HG02981 (cell line): ENCODE measurements around the gene IFT74.

ENCODE experiments used
- ATAC-seq: cut with Tn5 transposase; IDR thresholded peaks from one replicate; pipeline ENCODE4 v1.9.1; 2021; ENCODE audit warnings: mild to moderate bottlenecking, moderate library complexity; ENCODE audit not compliant: unreplicated experiment

IFT74 gene

DNA sequence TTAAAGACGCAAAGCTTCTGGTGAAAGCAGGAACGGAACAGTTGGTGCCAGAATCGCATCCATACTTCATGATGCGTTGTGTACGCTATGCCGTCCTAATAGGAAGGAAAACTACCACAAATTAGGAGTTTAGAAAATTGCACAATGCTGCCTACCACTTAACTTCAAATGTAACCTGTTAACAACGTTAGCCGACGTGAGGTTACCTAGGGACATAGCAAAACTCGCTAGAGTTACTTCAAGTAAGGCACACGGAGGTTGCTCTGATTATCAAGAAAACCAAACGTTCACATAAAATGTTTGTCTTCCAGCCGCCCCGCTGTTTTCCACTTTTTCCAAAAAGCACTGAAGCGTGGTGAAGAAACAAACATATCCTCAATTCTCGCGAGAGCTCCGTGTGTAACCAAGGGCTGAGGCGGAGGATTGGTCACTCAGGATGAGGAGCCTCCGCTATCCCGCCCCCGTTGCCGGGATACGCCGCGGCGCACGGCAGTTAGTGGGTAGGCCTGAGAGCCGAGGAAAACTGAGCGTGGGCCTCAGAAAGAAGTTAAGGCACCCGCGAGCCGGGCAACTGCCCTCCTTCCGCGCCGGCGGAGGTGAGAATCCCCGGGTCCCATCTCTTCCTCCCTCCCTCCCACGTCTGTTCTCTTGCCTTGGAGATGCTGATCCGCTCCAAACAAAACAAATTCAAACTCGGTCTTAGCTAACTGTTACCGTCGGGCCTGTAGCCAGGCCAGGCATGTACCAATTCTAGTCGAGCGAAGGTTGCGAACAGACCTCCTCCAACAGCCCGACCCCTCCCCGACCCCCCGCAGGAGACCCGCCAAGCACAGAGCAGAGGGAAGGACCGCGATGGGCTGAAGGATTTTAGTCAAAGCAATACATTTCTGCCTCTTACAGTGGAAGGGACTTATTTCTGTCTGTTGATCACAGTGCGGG lies at the start of gene IFT74:
Gene IFT74 (plus strand): TSS at position 492 of the 939 bp plus-strand sequence. CDS start 5,556 bp downstream, outside the sequence.
- ATAC-seq = peak; percentile 97

DNA sequence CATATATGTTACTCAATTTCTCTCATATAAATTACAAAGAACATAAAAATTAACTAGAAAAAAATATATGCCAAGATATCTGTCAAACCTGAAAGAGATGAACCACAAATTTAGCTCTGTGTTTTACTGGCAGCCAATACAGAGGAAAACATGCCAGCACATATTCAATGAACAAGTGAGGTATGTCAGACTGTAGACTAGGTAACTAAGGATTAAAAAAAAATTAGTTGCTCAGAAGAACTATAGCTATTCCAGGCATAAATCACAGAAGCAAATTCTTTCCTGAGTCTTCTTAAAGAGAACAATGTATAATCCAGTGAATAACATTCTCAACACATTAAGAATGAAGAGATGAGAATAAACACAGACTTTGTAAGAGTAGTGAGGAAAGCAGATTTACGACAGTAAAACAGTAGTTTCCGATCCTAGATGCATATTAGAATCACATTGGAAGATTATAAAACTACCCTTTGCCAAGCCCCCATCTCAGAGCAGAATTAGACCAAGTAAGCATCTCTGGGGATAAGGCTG lies 43.0 kb upstream of the IFT74 start:
- ATAC-seq = no peak

DNA sequence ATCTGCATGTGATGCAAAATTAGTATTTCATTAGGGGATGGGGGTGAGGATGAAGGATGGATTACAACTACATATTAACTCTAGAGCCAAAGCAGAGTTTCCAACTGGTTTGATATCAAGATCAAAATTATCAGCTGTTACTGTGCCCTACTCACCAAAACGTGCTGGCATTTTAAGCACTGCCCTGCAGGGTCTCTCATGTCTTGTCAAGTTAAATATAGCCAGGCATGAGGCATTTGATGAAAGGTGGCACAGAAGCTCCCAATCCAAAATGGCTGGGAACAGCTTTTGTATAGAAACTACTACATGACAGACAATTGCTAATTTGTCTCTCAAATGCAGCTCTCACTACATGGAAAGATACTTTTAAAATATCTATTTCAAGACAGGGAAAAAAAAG lies 36.5 kb upstream of the IFT74 start:
- no peak for ATAC-seq

DNA sequence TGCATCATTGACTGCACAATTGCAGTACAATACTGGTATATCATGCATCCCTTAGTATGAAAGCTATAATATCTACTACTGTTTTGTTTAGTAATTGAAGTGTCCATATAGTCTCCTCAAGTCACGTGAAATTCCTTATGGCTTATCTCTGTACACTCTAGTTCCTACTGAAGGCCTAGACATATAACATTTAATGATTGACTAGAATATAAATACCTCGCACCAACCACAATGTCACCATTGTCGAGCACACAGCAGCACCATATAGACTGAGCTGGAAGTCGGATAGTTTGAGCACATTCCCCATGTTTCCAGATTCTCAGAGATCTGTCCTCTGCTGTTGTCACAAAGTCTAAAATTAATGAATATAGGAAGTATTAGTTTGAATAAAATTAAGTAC lies 30.6 kb upstream of the IFT74 start:
- ATAC-seq = no peak

DNA sequence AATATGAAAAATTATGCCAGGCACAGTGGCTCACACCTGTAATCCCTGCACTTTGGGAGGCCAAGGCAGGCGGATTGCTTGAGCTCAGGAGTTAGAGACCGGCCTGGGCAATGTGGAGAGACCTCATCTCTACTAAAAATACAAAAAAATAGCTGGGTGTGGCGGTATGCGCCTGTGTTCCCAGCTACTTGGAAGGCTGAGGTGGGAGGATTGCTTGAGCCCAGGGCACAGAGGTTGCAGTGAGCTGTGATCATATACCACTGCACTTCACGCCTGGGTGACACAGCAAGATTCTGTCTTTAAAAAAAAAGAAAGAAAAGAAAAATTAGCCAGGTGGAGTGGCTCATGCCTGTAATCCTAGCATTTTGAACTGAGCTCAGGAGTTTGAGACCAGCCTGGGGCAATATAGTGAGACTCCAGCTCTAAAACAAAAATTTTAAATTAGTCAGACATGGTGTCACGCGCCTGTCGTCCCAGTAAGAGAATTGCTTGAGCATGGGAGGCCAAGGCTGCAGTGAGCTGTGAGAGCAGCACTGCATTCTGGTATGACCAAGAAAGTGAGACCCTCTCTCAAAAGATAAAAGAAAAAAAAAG lies 27.2 kb upstream of the IFT74 start:
- no peak for ATAC-seq

DNA sequence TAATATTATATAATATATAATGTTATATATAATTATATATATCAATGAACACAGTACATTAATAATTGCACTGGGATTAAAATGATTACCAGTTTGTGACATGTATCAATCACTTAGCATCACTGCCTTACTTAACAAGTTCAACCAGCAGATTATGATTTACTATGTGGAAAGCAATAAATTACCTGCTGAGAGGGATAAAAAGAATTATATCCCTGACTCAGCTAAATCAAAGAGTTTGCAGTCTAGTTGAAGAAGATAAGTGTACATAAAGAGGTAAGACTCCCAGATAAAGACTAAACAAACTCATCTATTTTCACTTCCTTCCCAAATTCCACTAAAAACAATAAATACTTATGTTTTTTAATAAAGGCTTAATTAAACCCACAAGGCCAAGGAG lies 20.4 kb upstream of the IFT74 start:
- ATAC-seq = no peak

DNA sequence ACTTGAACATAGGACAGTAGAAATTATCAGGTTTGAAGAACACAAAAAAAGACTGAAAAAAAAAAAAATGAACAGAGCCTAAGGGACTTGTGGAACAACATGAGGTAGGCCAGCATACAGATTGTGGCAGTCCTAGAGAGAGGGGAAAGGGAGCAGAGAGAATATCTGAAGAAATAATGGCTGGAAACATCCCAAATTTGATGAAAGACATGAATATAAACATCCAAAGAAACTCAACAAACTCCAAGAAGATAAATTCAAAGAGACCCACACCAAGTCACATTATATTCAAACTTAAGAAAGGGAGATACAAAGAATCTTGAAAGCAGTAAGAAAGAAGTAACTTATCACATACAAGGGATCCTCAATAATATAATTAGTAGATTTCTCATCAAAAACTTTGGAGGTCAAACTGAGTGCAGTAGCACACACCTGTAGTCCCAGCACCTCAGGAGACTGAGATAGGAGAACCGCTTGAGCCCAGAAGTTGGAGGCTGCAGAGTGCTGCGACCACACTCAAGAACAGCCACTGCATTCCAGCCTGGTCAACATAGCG lies 18.3 kb upstream of the IFT74 start:
- no peak for ATAC-seq

DNA sequence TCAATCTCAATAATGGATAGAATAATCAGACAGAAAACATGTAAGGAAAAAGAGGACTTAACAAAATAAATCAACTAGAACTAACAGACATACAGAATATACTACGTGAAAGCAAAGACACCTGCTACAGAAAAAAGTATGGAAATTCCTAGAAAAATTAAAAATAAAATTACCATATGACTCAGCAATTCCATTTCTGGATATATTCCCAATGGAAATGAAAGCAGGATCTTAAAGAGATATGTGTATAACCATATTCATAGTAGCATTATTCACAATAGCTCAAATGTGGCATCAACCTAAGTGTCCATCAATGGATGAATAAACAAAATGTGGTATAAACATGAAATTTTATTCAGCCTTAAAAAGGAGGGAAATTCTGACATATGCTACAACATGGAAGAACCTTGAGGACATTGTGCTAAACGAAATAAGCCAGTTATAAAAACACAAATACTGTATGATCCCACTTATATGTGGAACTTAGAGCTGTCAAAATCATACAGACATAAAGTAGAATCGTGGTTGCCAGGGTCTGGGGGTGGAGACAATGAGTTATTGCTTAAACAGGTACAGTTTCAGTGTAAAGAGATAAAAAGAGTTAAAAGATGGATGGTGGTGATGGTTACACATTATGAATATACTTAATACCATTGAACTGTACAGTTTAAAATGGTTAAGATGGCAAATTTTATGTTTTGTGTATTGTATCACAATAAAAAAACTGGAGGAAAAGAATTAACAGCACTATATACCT lies 16.1 kb upstream of the IFT74 start:
- no peak for ATAC-seq

DNA sequence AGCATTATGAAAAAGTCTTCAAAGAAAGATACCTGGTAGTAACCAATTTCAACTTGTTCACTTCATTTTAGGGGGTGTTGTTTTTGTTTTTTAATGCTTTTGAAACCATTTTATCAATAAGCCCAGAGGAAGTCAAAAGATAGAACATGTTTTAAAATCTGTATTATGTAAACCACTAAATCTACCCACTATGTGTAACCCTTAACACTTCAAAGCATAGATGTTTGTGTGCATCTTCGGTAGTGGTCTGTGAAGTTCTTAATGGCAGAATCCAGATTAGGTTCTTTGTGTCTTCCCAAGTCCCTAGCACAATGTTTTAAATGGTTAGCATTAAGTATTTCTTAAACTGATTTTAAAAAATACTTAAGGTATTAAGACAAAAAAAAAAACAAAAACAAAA lies 15.4 kb upstream of the IFT74 start:
- no peak for ATAC-seq

DNA sequence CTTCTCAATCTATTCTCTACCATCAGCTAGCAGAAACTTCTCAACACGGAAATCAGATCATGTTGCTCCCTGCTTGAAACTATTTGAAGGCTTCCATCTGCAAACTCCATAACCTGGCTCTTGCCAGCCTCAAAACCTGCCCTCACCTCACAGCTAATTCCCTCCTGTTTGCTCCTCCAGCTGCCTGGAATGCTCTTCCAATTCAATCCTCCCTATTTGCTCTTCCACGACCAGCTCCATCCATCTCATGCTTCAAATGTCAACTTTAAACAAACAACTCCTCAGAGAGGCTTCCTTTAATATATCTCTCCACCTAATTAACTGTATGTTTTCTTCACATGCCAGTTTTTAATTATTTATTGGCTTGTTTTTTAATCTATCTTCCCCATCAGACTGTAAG lies 10.6 kb upstream of the IFT74 start:
- ATAC-seq = no peak

DNA sequence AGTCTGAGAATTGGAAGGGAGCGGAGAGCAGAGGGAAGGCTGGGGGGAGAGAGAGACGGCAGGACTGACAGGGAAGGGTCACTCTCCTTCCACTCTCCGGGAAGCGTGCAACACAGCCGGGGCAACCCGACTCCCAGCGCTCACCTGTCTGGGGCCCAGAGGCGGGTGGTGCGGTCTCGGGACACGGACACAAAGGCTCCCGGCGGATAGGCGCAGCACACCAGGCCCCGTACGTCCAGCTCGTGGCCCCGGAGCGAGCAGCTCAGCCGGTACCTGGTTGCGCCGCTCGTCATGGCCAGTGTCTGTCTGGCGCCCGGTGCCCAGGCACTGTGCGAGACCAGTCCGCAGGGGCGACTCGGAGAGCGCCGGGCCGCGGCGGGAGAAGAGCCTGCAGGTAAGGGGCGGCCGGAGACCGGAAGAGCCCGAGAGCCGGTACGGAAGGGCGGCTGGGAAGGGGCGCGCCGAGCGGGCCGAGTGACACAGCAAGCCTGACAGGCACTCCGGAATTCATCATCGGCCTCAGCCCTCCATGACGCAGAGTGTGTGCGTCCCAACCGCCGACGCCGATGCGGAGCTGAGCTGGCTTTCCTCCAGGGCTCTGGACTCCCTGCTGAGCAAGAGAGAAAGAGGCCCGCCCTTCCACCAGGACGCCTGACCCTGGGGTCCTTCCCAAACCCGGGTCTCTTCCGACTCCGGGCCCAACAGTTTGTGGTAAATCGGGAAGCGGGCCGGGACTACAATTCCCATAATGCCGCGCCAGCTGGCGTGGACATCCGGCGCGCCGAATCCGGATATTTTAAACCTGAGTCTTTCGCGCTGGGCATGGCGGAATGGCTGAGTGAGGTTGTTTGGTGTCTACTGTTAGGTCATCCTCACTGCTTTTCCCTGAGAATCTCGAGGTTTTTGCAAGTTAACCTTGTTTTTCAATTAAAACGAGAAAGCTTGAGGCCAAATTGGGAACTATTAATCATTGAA lies 9.2 kb upstream of the IFT74 start, which contains the start of gene PLAA:
Gene PLAA (minus strand): TSS at position 490 of the 975 bp plus-strand sequence. CDS start 197 bp downstream, at position 293.
- peak; percentile 97 for ATAC-seq

DNA sequence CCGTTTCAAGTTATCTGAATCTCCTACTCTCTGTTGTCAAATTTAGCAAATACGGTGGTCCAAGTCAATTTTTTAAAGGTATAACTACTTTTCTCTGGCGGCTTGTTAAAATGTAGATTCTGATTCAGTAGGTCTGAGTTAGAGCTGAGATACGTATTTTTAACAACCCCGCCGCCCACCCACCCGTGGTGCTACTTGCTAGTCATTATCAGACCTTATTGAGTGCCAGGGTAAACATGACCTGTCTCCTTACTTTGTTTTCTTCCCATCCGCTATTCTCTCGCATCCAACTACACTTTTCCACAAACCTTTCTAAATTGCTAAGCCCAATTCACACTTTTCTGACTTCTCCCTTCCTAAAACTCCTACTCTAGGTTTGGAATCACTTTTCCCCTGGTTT lies 8.5 kb upstream of the IFT74 start:
- no peak for ATAC-seq

DNA sequence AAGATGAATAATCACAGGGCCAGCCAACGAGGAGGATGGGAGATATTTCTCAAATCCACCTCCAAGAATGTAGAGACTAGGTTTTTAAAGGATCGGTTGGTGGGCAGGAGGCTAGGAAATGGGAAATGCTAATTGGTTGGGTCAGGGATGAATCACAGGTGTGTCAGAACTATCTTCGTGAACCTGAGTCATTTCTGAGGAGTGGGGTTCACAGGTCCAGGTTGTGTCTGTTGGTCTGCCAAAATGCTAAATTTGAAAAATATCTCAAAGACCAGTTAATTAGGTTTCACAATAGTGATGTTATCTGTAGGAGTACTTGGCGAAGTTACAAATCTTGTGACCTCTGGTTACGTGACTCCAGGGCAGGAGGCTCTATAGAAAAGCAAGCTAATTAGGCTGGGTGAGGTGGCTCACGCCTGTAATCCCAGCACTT lies 6.6 kb upstream of the IFT74 start:
- ATAC-seq = no peak

DNA sequence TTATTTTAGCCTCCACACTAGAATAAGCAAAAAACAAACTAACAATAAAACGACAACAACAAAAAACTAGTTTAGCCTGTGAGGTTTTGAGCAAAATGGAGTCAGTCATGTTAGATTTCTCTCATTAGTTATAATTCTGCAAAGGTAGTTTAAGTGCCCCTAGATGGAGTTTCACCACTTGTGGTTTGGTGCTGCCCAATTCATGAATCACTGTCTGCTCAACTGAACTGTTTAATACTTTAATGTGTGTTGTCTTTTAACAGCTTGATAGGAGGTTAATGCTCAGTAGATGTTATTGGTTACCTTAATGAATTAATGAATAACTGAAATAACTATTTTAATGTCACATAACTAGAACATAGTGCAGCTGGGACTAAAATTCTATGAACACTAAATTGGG lies 5.7 kb upstream of the IFT74 start:
- ATAC-seq = no peak

DNA sequence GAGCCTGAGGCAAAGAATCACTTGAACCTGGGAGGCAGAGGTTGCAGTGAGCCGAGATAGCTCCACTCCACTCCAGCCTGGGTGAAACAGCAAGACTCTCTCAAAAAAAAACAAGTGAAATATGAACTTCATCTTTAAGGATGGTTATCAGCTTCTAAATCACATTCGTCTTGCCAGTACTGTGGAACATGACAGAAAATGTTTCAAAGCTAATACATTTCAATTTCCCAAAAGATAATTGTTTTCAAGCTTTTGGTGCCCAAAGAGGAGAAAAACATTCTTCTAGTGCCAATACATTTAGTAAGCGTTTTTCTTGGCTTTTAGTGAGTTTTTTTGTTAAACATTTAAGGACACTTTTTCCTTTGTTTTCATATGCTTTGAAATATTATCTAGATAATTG lies 4.4 kb upstream of the IFT74 start:
- no peak for ATAC-seq

DNA sequence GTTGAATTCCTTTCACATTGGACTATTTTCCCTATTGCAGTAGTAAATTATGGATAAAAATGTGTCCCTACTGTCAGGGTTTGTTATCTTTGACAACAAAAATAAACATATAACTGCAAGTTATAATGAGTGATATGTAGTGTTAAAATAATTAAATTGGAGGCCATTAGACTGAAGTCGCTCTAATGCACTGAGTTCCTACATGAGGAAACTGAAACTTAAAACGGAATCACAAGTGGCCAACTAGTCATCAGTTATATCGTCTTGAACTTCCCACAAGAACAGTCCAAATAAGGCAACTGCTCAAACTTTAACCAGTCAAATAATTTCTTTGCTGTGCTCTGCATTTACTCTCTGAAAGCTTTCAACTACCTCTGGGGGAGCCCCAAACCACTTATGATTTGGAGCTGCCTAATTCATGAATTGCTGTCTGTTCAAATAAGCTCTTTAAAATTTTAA lies 2.1 kb upstream of the IFT74 start:
- peak; percentile 37 for ATAC-seq

DNA sequence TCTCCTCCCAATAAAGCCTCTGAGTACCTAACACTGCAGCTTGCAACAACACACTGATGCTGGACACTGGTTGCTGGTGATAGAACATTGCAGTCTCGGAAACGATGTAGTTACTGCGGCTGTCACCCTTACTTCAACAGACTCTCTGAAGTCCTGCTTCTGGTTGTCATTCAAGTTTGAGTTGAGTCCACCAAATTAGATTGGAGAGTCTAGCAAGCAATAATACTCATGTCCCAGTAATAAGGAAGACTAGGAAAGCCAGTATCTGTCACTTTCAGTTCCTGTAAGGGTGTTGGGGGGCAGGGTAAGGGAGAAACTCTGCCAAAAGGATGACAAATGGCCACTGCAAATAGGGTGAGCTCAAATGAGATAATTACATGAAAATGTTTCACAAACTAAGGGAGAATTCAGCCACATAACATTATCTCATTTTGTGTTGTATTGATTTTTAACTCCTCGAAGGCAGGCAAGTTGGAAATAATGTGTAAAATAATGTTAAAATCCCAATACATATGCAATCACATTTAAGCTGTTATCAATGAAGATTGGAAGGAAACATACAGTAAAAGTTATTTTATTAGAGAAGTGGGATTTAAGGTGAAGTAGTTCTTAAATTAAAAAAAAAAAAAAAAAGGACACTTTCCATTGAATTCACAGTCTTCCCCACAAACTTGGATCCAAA lies 849 bp upstream of the IFT74 start:
- ATAC-seq = no peak

DNA sequence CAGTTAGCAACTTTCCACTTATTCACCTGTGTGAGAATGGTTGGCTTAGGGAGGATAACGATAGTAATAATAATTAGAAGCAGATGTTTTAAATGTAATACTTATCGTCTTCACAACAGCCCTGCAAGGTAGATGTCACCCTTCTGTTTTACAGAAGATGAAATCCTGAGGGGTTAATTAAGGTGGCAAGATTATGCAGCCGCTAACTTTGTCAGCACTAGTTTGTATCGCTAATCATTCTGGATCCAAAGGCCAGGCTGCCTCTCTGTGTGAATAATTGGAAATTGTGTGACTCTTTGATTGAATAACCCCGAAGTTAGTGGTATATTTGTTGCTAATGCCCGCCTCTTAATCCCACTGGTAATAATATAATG lies 635 bp downstream of the IFT74 start:
- no peak for ATAC-seq

DNA sequence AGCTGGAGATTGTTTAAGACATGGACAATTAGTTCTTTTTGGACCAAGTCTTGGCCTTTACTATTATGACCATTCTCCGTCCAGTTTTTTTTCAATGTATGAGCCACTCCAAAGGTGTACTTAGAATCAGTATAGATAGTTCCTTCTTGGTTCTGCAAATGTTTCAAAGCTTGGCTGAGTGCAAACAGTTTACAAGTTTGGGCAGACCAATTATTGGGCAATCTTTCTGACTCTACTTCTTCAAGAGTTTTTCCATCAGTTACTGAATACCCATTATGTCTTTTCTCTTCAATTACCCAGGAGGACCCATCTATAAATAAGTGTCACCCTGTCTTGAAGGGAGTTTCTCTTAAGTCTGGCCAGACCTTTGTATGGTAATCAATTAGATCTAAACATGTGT lies 15.5 kb downstream of the IFT74 start:
- no peak for ATAC-seq
